GM18526 (cell line): ENCODE measurements around the gene GRID2.

Experiments used
- POLR2A ChIP-seq: IDR thresholded peaks from 3 replicates; pipeline ENCODE4 v1.6.1; 2011; ENCODE audit not compliant: insufficient read length; ENCODE audit errors: extremely low read depth

The GRID2 gene

DNA sequence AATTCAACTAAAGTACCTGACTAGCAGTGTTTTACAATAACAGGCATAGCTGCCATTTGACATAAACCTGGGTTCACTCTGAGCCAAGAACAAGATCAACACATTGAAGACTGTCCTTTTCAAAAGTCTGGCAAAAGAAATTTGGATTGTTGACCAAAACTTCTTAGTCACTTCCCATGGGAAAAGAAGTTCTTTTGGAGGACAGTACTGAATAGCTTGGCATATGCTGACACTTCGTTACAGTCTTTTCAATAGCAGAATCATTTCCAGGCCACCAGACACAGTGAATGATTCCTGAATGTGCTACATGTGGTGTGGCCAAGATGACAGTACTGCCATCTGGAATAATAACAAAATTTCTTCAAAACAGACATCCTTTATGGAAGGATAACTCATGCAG, 560.3 kb downstream of the GRID2 start:
- TF ChIP-seq POLR2A, result no peak

DNA sequence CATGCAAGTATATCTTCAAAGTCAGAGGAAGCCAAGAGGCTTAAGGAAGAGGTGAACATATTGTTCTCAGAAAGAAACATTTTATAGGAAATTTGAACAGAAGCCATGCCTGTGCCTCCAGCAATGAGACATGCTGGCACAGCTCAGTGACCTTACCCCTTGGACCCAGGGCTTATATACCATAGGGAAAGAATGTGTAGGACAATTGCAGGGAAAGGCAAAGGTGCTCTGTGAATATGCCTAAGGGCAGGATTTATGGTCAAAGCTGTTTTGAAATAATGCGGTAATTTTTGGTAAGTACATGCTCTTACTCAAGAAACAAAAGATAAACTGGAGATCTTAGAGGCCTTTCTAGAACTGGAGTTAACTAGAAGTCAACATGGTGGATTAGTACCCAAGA, 568.8 kb downstream of the GRID2 start:
- no peak for TF ChIP-seq POLR2A

DNA sequence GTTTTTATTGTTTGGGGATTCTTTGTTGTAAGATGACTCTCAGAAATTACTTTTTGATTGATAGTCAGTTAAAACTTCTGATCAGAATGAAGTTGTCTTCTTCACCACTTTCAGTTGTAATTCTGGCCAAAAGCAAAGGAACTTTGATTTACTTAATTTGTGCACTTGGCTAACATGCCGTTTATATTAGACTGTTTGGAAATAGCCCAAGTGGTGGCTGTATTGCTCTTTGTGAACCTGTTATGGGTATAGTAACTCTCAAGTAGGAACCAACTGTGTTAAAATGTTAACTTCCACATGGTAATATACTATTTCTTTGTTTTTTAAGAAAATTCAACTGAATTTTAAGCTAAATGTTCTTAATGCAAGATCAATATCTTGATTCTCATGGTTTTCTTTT, 581.9 kb downstream of the GRID2 start:
- no peak for TF ChIP-seq POLR2A

DNA sequence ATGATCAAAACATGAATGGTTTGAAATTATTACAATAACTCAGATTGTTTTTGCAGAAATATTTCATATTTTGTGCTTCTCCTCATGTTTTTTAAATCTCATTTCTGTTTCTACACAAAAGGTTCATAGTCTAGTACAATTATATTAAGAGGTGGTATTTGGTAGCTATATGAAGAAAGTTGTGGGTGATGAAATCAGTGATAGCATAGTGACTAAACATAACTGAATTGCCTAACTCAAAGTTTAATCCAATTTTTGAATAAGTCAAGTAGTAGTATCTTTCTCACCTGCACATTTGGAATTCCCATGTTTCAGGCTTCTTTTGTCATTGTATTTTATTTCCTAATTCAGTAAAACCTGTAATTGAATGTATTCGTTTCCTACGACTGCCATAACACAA, 648.7 kb downstream of the GRID2 start:
- TF ChIP-seq POLR2A, result no peak

DNA sequence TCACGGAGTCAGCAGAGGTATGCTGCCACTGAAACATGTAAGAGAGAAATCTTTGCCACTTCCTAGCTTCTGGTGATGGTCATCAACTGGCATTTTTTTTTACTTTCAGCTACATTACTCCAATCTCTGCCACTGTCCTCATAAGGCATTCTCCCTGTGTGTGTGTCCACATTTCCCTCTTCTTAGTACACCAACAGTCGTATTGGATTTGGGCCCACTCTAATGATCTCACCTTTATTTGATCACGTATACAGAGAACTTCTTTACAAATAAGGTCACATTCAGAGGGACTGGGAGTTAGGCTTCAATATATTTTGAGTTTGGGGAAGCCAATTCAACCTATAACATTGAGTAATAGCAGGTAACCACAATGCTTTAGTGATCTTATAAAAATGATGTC, 649.1 kb downstream of the GRID2 start:
- no peak for TF ChIP-seq POLR2A

DNA sequence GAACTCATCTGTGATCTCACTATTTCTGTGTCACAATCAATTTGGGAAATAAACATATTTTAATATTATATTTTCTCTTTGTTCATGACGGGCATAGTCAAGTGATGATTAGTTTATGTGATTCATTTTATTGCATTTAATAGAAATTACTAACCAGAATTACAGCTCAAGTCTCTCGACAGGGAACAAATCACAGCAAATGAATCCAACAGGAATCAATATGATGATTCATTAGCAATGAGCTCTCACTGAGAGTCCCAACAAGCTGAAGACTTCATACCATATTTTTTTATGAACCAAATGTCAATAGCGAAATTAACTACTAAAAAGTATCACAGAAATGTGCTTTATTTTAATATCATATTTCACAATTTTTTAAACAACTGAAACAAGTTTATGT, 649.7 kb downstream of the GRID2 start:
- no peak for TF ChIP-seq POLR2A

DNA sequence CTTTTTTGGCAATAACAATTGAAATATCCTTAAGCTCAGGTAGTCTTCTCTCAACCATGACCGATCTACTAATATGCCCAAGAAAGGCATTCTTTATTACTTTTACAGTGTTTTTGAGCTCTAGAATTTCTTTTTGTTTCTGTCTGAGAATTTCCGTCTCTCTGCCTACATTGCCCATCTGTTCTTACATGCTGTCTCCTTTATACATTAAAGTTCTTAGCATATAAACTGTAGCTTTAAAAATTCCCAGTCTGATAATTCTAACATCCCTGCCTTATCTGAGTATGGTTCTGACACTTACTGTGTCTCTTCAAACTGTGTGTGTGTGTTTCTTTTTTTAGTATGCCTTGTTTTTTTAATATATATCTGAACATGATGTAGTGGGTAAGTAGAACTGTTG, 658.1 kb downstream of the GRID2 start:
- TF ChIP-seq POLR2A, result no peak

DNA sequence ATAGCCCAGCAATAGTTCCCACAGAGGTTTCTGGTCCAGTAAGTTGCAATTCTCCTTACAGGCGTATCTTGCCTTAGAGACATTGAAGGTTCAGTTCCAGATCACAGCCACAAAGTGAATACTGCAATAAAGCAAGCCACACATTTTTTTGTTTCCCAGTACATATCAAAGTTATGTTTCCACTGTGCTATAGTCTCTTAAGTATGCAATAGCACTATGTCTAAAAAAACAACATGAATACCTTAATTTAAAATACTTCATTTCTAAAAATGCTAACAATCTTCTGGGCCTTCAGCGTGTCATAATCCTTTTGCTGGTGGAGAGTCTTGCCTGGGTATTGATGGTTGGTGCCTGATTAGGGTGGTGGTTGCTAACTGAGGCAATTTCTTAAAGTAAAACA, 659.1 kb downstream of the GRID2 start:
- no peak for TF ChIP-seq POLR2A

DNA sequence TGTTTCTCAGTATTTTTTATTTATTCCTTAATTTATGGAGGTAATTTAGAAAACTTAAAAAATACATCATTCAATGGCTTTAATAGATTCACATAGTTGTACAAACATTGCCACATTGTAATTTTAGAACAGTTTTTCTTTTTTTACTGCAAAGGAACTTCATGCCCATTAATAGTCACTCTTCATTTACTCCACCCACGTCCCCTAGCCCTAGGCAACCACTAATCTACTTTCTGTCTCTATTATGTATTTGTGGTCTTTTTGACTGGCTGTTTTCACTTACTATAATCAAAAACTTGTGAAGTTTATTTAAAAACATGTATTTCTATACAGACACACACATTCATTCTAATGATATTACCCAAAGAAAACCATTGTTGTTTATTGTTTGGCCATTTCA, 664.8 kb downstream of the GRID2 start:
- no peak for TF ChIP-seq POLR2A

DNA sequence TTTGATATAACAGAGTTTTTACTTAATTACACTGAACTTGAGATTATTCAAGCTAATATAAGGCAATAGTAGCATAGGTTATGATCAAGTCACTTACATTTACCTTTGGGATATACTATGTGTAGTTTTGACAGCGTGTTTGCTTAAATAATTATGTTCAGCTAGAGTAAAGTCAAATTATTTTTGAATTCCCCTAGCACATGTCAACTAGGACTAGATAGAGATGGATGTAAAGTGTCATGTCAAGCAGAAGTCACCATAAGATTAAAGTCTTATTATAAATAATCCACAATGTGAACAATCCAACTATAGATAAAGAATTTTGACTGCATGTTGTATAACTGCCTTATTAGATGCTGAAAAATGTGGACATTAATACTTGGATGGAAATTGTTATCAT, 665.2 kb downstream of the GRID2 start:
- no peak for TF ChIP-seq POLR2A

DNA sequence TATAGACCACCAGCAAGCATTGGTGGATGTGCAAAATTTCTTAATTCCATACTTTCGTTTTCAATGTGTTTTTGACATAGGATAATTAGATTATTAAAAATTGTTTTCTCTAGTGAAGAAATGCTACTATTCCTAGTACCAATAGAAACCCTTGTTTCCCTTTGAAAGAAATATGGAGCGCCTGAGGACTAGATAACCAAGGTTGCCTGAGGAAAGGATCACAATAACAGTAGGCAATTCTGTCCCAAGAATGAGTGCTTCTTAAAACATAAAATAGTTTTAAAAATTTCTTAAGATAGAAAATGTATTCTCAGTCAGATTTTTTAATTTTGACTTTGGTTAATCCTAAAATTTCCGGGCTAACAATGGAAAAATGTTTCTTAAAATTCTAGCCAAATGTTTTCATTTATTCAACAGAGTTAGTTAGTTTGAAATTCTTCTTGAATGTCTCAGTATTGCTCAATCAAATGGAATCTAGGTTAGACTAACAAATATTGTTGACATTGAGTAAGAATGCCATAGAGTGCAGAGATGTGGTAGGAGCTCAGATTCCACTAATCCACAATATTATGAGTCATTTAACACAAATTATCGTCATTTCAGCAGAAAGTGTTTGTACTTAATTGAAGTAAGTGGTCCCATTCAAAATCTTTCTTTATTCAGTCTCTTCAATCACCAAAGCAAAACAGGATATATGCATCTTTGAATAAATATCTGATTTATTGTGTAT, 666.0 kb downstream of the GRID2 start:
- no peak for TF ChIP-seq POLR2A

DNA sequence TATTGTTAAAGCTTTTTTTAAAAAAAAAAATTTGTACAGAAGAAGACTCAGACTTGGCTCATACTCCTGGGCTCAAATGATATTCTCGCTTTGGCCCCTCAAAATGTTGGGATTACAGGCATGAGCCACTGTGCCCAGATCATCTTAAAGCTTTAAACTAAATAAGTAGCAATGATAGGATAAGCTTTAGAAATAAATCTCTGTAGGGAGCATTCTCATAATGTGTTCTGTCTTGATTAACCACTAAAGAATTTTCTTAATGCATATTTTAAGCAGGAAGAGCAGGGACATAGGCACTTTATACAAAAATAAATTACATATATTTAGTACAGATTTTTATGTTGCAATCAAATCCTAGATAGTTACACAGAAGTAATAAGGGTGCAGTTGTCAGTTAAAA, 667.2 kb downstream of the GRID2 start:
- TF ChIP-seq POLR2A, result no peak

DNA sequence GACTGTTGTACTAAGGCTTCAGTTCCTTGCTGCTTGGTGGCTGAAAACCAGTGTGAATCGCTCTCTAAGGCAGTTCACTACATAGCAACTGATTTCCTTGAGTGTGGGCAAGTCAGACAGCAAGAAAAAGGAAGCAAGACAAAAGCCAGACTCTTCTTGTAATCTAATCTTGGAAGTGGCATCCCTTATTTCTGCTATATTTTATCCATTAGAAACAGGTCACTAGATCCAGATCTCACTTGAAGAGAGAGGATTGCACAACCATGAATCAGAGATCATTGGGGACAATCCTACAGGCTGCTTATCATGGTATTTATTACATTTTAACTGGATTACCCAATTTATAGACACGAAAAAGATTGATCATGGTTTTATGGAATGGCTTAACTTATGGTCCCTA, 684.5 kb downstream of the GRID2 start:
- TF ChIP-seq POLR2A, result no peak

DNA sequence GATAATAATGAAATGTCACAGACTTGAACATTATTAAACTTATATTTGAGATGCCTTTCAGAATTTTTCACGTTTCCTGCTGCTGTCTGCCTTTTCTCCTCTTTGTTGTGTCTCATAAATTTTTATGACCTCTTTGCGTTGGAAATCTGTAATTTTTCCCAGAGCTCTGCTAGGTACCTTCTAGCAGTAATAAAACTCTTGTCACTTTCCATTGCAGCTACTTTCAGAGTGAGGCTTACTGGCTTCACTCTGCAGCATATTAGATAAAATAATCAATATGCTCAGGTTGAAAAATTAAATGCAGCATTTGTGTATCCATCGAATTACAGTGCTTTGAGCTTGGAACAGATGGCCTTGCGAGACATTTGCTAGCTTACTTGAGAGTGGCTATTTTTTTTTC, 689.0 kb downstream of the GRID2 start:
- TF ChIP-seq POLR2A, result no peak

DNA sequence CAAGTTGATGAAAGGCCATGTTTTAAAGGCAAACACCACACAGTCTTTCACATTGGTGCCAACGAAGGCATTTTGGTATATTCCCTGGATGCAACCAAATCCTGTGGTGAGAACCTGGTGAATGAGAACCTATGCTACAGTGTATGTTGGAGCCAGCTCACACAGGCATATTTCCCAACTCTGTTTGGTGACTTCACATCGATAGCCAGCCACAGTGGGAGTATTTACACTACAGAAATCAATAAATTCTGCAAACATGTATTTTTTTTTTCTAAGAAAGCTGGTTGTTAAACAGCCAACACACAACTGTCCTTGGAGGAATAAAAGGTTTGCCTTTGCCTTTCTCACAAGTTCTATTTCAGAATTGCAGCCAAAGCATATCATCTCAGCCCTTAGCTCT, 691.0 kb downstream of the GRID2 start:
- TF ChIP-seq POLR2A, result no peak

DNA sequence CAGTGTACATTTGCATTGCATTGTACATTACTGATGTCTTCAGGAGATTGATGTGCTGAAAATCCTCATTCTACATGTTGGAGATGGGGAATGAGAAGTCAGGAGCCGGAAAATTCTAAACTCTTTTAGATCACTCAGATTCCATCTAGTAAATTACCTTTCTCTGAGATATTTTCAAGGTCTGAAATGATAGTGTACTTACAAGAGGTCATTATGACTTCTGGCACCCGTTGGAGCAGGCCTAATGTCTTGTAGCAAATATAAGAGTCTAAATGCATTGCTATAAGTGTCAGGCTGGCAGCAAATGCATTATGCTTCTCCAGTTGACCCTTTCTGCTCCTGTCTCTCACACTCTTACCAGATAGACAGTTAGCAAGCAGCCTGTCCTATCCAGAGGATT, 692.8 kb downstream of the GRID2 start:
- TF ChIP-seq POLR2A, result no peak

DNA sequence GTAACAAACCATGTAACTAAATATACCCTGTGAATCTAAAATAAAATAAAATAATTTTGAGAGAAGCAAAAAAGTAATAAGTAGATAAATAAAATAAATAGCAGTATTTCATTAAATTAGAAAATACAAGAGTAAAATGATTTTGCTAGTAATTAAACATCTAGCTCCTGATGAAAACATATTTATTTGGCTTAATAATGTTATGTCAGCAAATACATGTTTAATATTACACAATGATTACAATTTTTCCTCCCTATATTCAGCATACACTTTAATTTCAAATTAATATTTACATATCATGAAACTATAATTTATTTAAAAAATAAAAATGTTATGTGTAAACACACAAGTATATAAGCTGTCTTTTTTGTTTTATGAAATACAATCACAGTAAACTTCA, 697.1 kb downstream of the GRID2 start:
- no peak for TF ChIP-seq POLR2A
